CD8-positive, alpha-beta memory T cell (primary cell): ENCODE results near the gene UBE2QL1. TPM values are rescaled to one million over a fixed set of nuclear protein-coding genes. Genes with fewer than 3 reads are reported as not detected.

Experiments used
- CTCF ChIA-PET: fragments of 350-600 bp; sonication (Branson Sonifier 250); formaldehyde crosslinking; loops from one replicate; lab custom pipeline; 2021; ENCODE audit warnings: antibody characterized with exemption; lab: Charles Lee
- POLR2A ChIA-PET: fragments of 350-600 bp; sonication (Branson Sonifier 250); formaldehyde crosslinking; loops from one replicate; lab custom pipeline; 2021; ENCODE audit warnings: antibody characterized with exemption; lab: Charles Lee
- DNase-seq, 5 donors: peaks; one replicate each; pipeline versions ENCODE4 v3.0.0 to v3.0.0-alpha.2; 2020 to 2022; ENCODE audit warnings: mixed read lengths in 1 of 5
- H3K27ac ChIP-seq: one replicate; pipeline ENCODE4 v1.7.0; 2013; ENCODE audit warnings: low read depth, mild to moderate bottlenecking, low read length, moderate library complexity
- H3K27me3 ChIP-seq: 2 replicates; pipeline ENCODE4 v1.7.0; 2013; ENCODE audit warnings: low read length, mild to moderate bottlenecking; ENCODE audit not compliant: insufficient read depth, poor library complexity, severe bottlenecking
- H3K36me3 ChIP-seq: 2 replicates; pipeline ENCODE4 v1.7.0; 2013; ENCODE audit warnings: mild to moderate bottlenecking, low read length, moderate library complexity; ENCODE audit not compliant: insufficient read depth
- H3K4me1 ChIP-seq: 2 replicates; pipeline ENCODE4 v1.7.0; 2013; ENCODE audit warnings: mild to moderate bottlenecking, low read length, moderate library complexity; ENCODE audit not compliant: insufficient read depth
- H3K4me3 ChIP-seq: 2 replicates; pipeline ENCODE4 v1.7.0; 2013; ENCODE audit warnings: mild to moderate bottlenecking, low read length
- H3K9me3 ChIP-seq: 2 replicates; pipeline ENCODE4 v1.7.0; 2013; ENCODE audit warnings: mild to moderate bottlenecking, low read length
- H3K27ac Mint-ChIP-seq, 8 donors: one replicate each; pipeline ENCODE4 v1.8.0; 2020 to 2021; ENCODE audit warnings: mixed read lengths in 8 of 8, mild to moderate bottlenecking in 6 of 8, inconsistent platforms in 3 of 8, moderate library complexity in 3 of 8
- H3K27me3 Mint-ChIP-seq, 2 donors: one replicate each; pipeline ENCODE4 v1.8.0; 2020 to 2021; ENCODE audit warnings: mixed read lengths in 2 of 2, mild to moderate bottlenecking in 1 of 2, moderate library complexity in 1 of 2
- H3K36me3 Mint-ChIP-seq, 3 donors: one replicate each; pipeline ENCODE4 v1.8.0; 2020 to 2021; ENCODE audit warnings: mixed read lengths in 3 of 3, inconsistent platforms in 1 of 3, mild to moderate bottlenecking in 1 of 3
- H3K4me1 Mint-ChIP-seq, 3 donors: one replicate each; pipeline ENCODE4 v1.8.0; 2020 to 2021; ENCODE audit warnings: mixed read lengths in 3 of 3, inconsistent platforms in 1 of 3, mild to moderate bottlenecking in 1 of 3
- H3K4me3 Mint-ChIP-seq, 7 donors: one replicate each; pipeline ENCODE4 v1.8.0; 2020 to 2021; ENCODE audit warnings: mixed read lengths in 7 of 7, mild to moderate bottlenecking in 6 of 7, moderate library complexity in 4 of 7, inconsistent platforms in 2 of 7
- H3K9me3 Mint-ChIP-seq, 5 donors: one replicate each; pipeline ENCODE4 v1.8.0; 2020 to 2022; ENCODE audit warnings: mixed read lengths in 5 of 5, mild to moderate bottlenecking in 3 of 5, moderate library complexity in 2 of 5, inconsistent platforms in 1 of 5
- polyA plus RNA-seq: library from polyadenylated mRNA; unstranded; fragments of 300-500 nt; fragmentation: Illumina TruSeq; gene quantifications from one replicate; pipeline ENCODE4 v1.2.3, GENCODE V29; 2021
- total RNA-seq, 2 experiments: library from RNA; stranded (reverse); gene quantifications; one replicate each; pipeline ENCODE4 v1.2.3, GENCODE V29; 2021

The UBE2QL1 gene
- total and polyA plus RNA-seq, 3 experiments from 2014 or later = not detected

GRCh38 chr5:6489643-6490185, 41.1 kb downstream of the UBE2QL1 start:
- Histone ChIP-seq H3K4me3 (no peak overlapping the region), H3K36me3 (no peaks in the 10 kb centered on the region), H3K27me3 (no peaks in the 10 kb centered on the region), H3K9me3 (no peaks in the 10 kb centered on the region), H3K4me1 (no peaks in the 10 kb centered on the region), H3K27ac (no peak overlapping the region)
- POLR2A ChIA-PET = no interaction called here
- Mint-ChIP-seq H3K27me3 (peaks cover 9 to 44% of the 10 kb centered on the region in 2 donors), H3K27ac (no peak overlapping the region), H3K4me3 (no peak overlapping the region), H3K36me3 (no peaks in the 10 kb centered on the region), H3K9me3 (no peaks in the 10 kb centered on the region), H3K4me1 (no peaks in the 10 kb centered on the region)
- no peak for DNase-seq
- CTCF ChIA-PET = no interaction called here

GRCh38 chr5:6490246-6490645, 41.6 kb downstream of the UBE2QL1 start:
- Histone ChIP-seq H3K36me3 (no peaks in the 10 kb centered on the region), H3K4me3 (no peak overlapping the region), H3K9me3 (no peaks in the 10 kb centered on the region), H3K4me1 (no peaks in the 10 kb centered on the region), H3K27me3 (no peaks in the 10 kb centered on the region), H3K27ac (no peak overlapping the region)
- peaks cover 9 to 41% of the 10 kb centered on the region in 2 donors for H3K27me3 Mint-ChIP-seq
- H3K36me3 Mint-ChIP-seq = no peaks in the 10 kb centered on the region
- ChIA-PET POLR2A (no interaction called here), CTCF (no interaction called here)
- H3K4me3 Mint-ChIP-seq = no peak overlapping the region
- H3K27ac Mint-ChIP-seq = no peak overlapping the region
- no peak for DNase-seq
- no peaks in the 10 kb centered on the region for H3K9me3 Mint-ChIP-seq
- no peaks in the 10 kb centered on the region for H3K4me1 Mint-ChIP-seq

- no peak for DNase-seq
- Mint-ChIP-seq H3K27me3 (peaks cover 11 to 40% of the 10 kb centered on the region in 2 donors), H3K36me3 (no peaks in the 10 kb centered on the region), H3K9me3 (no peaks in the 10 kb centered on the region), H3K4me1 (no peaks in the 10 kb centered on the region), H3K4me3 (no peak overlapping the region), H3K27ac (no peak overlapping the region)
- POLR2A ChIA-PET = no interaction called here
- CTCF ChIA-PET = no interaction called here
- Histone ChIP-seq H3K9me3 (no peaks in the 10 kb centered on the region), H3K27me3 (no peaks in the 10 kb centered on the region), H3K36me3 (no peaks in the 10 kb centered on the region), H3K4me1 (no peaks in the 10 kb centered on the region), H3K27ac (no peak overlapping the region), H3K4me3 (no peak overlapping the region)
These were observed 42.0 kb downstream of the UBE2QL1 start for GRCh38 chr5:6490693-6491092.

DNA sequence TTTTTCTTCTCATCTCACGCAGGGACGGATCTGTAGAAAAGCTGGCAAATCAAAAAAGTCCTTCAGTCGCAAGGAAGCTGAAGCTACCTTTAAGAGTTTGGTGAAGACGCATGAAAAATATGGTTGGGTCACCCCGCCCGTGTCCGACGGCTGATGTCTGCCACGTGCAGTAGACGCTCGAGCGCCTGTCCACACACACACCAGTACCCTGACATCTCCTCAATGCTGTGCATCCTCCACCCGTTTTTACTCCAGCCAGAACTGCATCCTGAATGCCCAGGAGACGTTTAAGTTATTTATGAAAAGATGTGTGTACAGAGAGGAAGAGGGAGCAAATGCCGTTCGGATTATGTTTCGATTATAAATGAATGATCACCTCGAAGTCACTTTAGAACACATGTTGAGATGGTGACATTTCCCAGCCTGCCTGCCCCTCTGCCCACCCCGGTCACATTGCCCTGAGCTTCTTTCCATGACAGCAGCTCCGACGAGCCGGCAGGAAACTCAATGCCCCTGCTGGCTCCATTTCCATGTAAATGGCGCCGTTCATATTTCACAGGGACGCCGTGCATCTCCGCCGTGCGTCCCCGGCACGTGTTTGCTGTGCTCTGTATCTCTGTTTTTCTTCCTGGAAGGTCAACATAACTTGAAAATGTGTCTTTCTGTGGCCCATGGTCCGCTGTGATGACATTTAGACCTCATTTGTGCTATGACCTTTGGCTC, 42.7 kb downstream of the UBE2QL1 start:
- no peaks in the 10 kb centered on the region for H3K4me1 ChIP-seq
- POLR2A ChIA-PET = no interaction called here
- H3K4me3 ChIP-seq = no peak overlapping the region
- Mint-ChIP-seq H3K9me3 (no peaks in the 10 kb centered on the region), H3K36me3 (no peaks in the 10 kb centered on the region), H3K27ac (peak overlapping the region in 1 of 8 donors; percentile 47), H3K27me3 (peaks cover 11 to 42% of the 10 kb centered on the region in 2 donors), H3K4me3 (no peak overlapping the region), H3K4me1 (no peaks in the 10 kb centered on the region)
- no peaks in the 10 kb centered on the region for H3K36me3 ChIP-seq
- no peaks in the 10 kb centered on the region for H3K27me3 ChIP-seq
- no peaks in the 10 kb centered on the region for H3K9me3 ChIP-seq
- H3K27ac ChIP-seq = no peak overlapping the region
- CTCF ChIA-PET = no interaction called here
- no peak for DNase-seq

DNA sequence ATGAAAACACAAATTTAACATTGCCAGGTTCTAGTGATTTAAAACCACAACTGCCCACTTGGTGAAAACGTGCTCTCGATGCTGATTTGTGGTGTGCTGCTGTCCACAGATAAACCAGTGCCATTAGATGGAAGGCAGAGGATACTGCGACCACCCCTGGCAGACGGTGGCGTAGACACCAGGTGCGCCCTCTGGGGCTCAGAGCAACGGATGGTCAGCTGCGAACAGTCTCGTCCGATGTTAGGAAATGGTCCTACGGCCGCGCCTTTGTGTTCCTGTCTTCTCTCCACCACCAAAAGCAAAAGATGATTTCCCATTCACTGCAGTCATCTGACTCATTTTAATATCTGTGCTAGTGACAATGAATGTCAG, 43.2 kb downstream of the UBE2QL1 start:
- no peak overlapping the region for H3K4me3 Mint-ChIP-seq
- POLR2A ChIA-PET = no interaction called here

GRCh38 chr5:6492934-6493333, 44.3 kb downstream of the UBE2QL1 start:
- Histone ChIP-seq H3K27ac (no peak overlapping the region), H3K4me3 (no peak overlapping the region), H3K36me3 (no peaks in the 10 kb centered on the region), H3K9me3 (no peaks in the 10 kb centered on the region), H3K27me3 (no peaks in the 10 kb centered on the region), H3K4me1 (no peaks in the 10 kb centered on the region)
- Mint-ChIP-seq H3K27ac (no peak overlapping the region), H3K4me3 (no peak overlapping the region), H3K36me3 (no peaks in the 10 kb centered on the region), H3K4me1 (no peaks in the 10 kb centered on the region), H3K27me3 (peaks cover 9 to 44% of the 10 kb centered on the region in 2 donors), H3K9me3 (no peaks in the 10 kb centered on the region)
- no peak for DNase-seq
- ChIA-PET CTCF (no interaction called here), POLR2A (no interaction called here)

More for the DNA sequence above, 43.2 kb downstream of the UBE2QL1 start:
- H3K4me1 Mint-ChIP-seq = no peaks in the 10 kb centered on the region
- H3K4me3 ChIP-seq = no peak overlapping the region
- CTCF ChIA-PET = no interaction called here
- DNase-seq = no peak
- no peak overlapping the region for H3K27ac ChIP-seq
- no peaks in the 10 kb centered on the region for H3K9me3 ChIP-seq
- H3K27me3 ChIP-seq = no peaks in the 10 kb centered on the region
- H3K27me3 Mint-ChIP-seq = peaks cover 9 to 44% of the 10 kb centered on the region in 2 donors
- H3K36me3 ChIP-seq = no peaks in the 10 kb centered on the region
- no peaks in the 10 kb centered on the region for H3K36me3 Mint-ChIP-seq
- no peaks in the 10 kb centered on the region for H3K9me3 Mint-ChIP-seq
- no peak overlapping the region for H3K27ac Mint-ChIP-seq
- H3K4me1 ChIP-seq = no peaks in the 10 kb centered on the region

- Histone ChIP-seq H3K27me3 (no peaks in the 10 kb centered on the region), H3K4me3 (no peak overlapping the region), H3K4me1 (no peaks in the 10 kb centered on the region), H3K36me3 (no peaks in the 10 kb centered on the region), H3K27ac (no peak overlapping the region), H3K9me3 (no peaks in the 10 kb centered on the region)
- Mint-ChIP-seq H3K4me1 (no peaks in the 10 kb centered on the region), H3K9me3 (no peaks in the 10 kb centered on the region), H3K4me3 (peak overlapping the region in 1 of 7 donors; percentile 40), H3K36me3 (no peaks in the 10 kb centered on the region), H3K27me3 (peaks cover 9 to 41% of the 10 kb centered on the region in 2 donors), H3K27ac (no peak overlapping the region)
- CTCF ChIA-PET = no interaction called here
- POLR2A ChIA-PET = no interaction called here
- no peak for DNase-seq
These were observed 45.2 kb downstream of the UBE2QL1 start for GRCh38 chr5:6493681-6494454.

DNA sequence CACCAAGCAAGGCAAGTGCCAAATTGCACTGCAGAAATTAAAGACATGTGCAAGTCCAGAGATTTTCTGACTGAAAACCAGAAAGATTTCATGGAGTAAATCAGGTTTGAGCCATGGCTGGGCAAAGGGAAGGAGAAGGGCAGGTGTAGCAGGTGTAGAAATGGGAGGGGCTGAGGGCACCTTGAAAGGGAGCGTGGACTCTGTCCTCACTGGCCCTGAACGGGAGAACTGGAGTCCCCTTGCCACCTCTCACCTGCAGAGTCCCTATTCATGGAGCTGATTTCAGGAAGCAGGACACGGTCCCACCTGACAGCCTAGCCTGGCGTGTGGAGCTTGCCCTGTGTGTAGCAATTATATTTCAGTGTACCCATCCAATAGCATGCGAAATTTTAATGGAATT, 46.3 kb downstream of the UBE2QL1 start:
- Histone ChIP-seq H3K4me1 (no peaks in the 10 kb centered on the region), H3K27me3 (no peaks in the 10 kb centered on the region), H3K36me3 (no peaks in the 10 kb centered on the region), H3K9me3 (no peaks in the 10 kb centered on the region), H3K27ac (no peak overlapping the region), H3K4me3 (no peak overlapping the region)
- Mint-ChIP-seq H3K27me3 (peaks cover 6 to 34% of the 10 kb centered on the region in 2 donors), H3K4me1 (no peaks in the 10 kb centered on the region), H3K9me3 (no peaks in the 10 kb centered on the region), H3K36me3 (no peaks in the 10 kb centered on the region), H3K4me3 (no peak overlapping the region), H3K27ac (no peak overlapping the region)
- DNase-seq = no peak
- ChIA-PET POLR2A (no interaction called here), CTCF (no interaction called here)
